CD8-positive, alpha-beta memory T cell (primary cell): ENCODE results near the gene SRRM2. TPM values are rescaled to one million over a fixed set of nuclear protein-coding genes. Genes with fewer than 3 reads are reported as not detected.

ENCODE experiments used
- CTCF ChIA-PET: fragments of 350-600 bp; sonication (Branson Sonifier 250); formaldehyde crosslinking; loops from one replicate; lab custom pipeline; 2021; ENCODE audit warnings: antibody characterized with exemption; lab: Charles Lee
- POLR2A ChIA-PET: fragments of 350-600 bp; sonication (Branson Sonifier 250); formaldehyde crosslinking; loops from one replicate; lab custom pipeline; 2021; ENCODE audit warnings: antibody characterized with exemption; lab: Charles Lee
- DNase-seq, 5 donors: peaks; one replicate each; pipeline versions ENCODE4 v3.0.0 to v3.0.0-alpha.2; 2020 to 2022; ENCODE audit warnings: mixed read lengths in 1 of 5
- H3K27ac ChIP-seq: one replicate; pipeline ENCODE4 v1.7.0; 2013; ENCODE audit warnings: low read depth, mild to moderate bottlenecking, low read length, moderate library complexity
- H3K27me3 ChIP-seq: 2 replicates; pipeline ENCODE4 v1.7.0; 2013; ENCODE audit warnings: low read length, mild to moderate bottlenecking; ENCODE audit not compliant: insufficient read depth, poor library complexity, severe bottlenecking
- H3K36me3 ChIP-seq: 2 replicates; pipeline ENCODE4 v1.7.0; 2013; ENCODE audit warnings: mild to moderate bottlenecking, low read length, moderate library complexity; ENCODE audit not compliant: insufficient read depth
- H3K4me1 ChIP-seq: 2 replicates; pipeline ENCODE4 v1.7.0; 2013; ENCODE audit warnings: mild to moderate bottlenecking, low read length, moderate library complexity; ENCODE audit not compliant: insufficient read depth
- H3K4me3 ChIP-seq: 2 replicates; pipeline ENCODE4 v1.7.0; 2013; ENCODE audit warnings: mild to moderate bottlenecking, low read length
- H3K9me3 ChIP-seq: 2 replicates; pipeline ENCODE4 v1.7.0; 2013; ENCODE audit warnings: mild to moderate bottlenecking, low read length
- H3K27ac Mint-ChIP-seq, 8 donors: one replicate each; pipeline ENCODE4 v1.8.0; 2020 to 2021; ENCODE audit warnings: mixed read lengths in 8 of 8, mild to moderate bottlenecking in 6 of 8, inconsistent platforms in 3 of 8, moderate library complexity in 3 of 8
- H3K27me3 Mint-ChIP-seq, 2 donors: one replicate each; pipeline ENCODE4 v1.8.0; 2020 to 2021; ENCODE audit warnings: mixed read lengths in 2 of 2, mild to moderate bottlenecking in 1 of 2, moderate library complexity in 1 of 2
- H3K36me3 Mint-ChIP-seq, 3 donors: one replicate each; pipeline ENCODE4 v1.8.0; 2020 to 2021; ENCODE audit warnings: mixed read lengths in 3 of 3, inconsistent platforms in 1 of 3, mild to moderate bottlenecking in 1 of 3
- H3K4me1 Mint-ChIP-seq, 3 donors: one replicate each; pipeline ENCODE4 v1.8.0; 2020 to 2021; ENCODE audit warnings: mixed read lengths in 3 of 3, inconsistent platforms in 1 of 3, mild to moderate bottlenecking in 1 of 3
- H3K4me3 Mint-ChIP-seq, 7 donors: one replicate each; pipeline ENCODE4 v1.8.0; 2020 to 2021; ENCODE audit warnings: mixed read lengths in 7 of 7, mild to moderate bottlenecking in 6 of 7, moderate library complexity in 4 of 7, inconsistent platforms in 2 of 7
- H3K9me3 Mint-ChIP-seq, 5 donors: one replicate each; pipeline ENCODE4 v1.8.0; 2020 to 2022; ENCODE audit warnings: mixed read lengths in 5 of 5, mild to moderate bottlenecking in 3 of 5, moderate library complexity in 2 of 5, inconsistent platforms in 1 of 5
- polyA plus RNA-seq: library from polyadenylated mRNA; unstranded; fragments of 300-500 nt; fragmentation: Illumina TruSeq; gene quantifications from one replicate; pipeline ENCODE4 v1.2.3, GENCODE V29; 2021
- total RNA-seq, 2 experiments: library from RNA; stranded (reverse); gene quantifications; one replicate each; pipeline ENCODE4 v1.2.3, GENCODE V29; 2021

SRRM2 gene
- total and polyA plus RNA-seq, 3 experiments from 2014 or later: 130 to 529 (median 517) TPM

DNA sequence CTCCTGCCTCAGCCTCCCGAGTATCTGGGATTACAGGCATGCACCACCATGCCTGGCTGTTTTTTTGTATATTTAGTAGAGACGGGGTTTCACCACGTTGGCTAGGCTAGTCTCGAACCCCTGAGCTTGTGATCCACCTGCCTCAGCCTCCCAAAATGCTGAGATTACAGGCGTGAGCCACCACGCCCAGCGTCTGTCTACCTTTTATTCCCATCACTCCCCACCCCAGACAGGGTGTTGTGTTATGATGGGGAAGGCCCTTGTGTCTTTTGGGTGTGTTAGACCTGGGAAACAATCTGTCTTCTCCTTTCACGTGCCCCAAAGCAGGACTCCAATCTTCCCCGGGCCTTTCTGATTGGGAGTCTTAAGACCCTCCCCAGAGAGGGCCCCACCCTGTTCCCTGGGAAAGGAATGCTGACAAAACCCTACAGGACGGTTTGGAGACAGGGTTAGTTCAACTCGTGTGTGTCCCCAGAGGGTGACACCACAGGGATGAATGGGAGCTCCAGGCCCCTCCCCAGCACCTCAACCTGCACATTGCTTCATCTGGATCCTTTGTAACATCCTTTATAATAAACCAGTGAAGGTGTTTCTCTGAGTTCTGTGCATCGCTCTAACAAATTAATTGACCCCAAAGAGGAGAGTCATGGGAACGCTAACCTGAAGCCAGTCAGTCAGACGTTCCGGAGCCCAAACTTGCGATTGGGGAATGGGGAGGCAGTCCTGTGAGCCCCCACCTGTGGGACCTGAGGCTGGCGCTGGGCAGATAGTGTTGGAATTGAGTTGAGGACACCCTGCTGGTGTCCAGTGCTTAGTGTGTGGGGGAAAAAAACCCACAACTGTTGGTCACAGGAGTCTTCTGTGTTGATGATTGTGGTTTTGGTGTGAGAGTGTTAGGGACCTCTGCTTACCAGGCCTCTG lies 27.8 kb downstream of the SRRM2 start:
- no peaks in the 10 kb centered on the region for H3K27me3 ChIP-seq
- Mint-ChIP-seq H3K27me3 (peaks cover 0 to 1% of the 10 kb centered on the region in 2 donors), H3K27ac (peak overlapping the region in 6 of 8 donors; percentile 79 to 100 (median 87)), H3K4me3 (peak overlapping the region in 6 of 7 donors; percentile 19 to 66 (median 37)), H3K36me3 (peaks cover 0 to 20% (median 0%) of the 10 kb centered on the region in 3 donors), H3K4me1 (peaks cover 24 to 46% (median 25%) of the 10 kb centered on the region in 3 donors), H3K9me3 (no peaks in the 10 kb centered on the region)
- DNase-seq: peak in 1 of 5 donors; percentile 15
- CTCF ChIA-PET: interaction anchor here (1.9 kb wide), 1 partner anchor 147 kb away, joined by 4 read pairs; no protein-coding TSS in a partner anchor
- peaks cover 32% of the 10 kb centered on the region for H3K4me1 ChIP-seq
- POLR2A ChIA-PET: no interaction called here
- H3K27ac ChIP-seq: no peak overlapping the region
- peaks cover under 1% of the 10 kb centered on the region for H3K36me3 ChIP-seq
- no peak overlapping the region for H3K4me3 ChIP-seq
- H3K9me3 ChIP-seq: no peaks in the 10 kb centered on the region

DNA sequence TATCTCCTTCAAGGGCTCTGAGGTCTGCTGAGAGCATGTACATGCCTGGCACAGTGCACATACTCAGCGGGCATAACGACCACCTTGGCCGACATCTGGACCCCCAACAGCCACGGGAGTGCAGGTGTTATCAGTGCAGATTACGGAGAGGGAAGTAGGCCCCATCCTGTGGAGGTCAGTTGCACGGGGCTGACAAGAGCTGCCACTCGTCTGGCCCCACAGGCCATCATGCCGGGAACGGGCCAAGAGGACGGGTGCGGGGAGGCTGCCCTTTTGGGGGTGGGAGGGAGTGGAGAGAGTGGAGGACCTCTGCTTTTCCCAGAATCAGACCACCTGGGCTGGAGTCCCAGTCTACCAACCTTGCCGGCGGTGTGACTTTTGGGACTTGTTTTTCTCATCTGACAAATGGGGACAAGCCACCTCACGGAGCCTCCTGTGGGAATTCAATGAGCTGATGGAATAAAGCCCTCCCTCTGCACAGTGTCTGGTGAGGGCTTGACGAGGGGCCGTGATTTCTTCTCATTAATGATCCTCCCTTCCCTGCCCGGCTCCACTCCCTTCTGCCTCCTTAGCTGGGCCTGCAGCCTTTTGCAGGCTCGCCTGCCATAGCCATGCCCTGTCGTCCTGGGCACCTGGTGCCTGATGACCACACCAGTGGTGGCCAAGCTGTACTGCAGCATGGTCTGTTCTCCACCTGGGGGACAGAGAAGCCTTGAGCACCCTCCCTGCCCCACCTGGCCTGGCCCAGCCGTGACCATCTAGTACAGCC lies 30.3 kb downstream of the SRRM2 start:
- POLR2A ChIA-PET: interaction anchor here (0.5 kb wide), 1 partner anchor 1277 kb away, joined by 4 read pairs; no protein-coding TSS in a partner anchor
- H3K27ac Mint-ChIP-seq: peak overlapping the region in 2 of 8 donors; percentile 21 to 30
- H3K27me3 Mint-ChIP-seq: peaks cover 0 to 2% of the 10 kb centered on the region in 2 donors
- Histone ChIP-seq H3K27me3 (no peaks in the 10 kb centered on the region), H3K27ac (no peak overlapping the region), H3K4me1 (peaks cover 27% of the 10 kb centered on the region), H3K9me3 (no peaks in the 10 kb centered on the region), H3K36me3 (no peaks in the 10 kb centered on the region), H3K4me3 (no peak overlapping the region)
- H3K9me3 Mint-ChIP-seq: no peaks in the 10 kb centered on the region
- peak in 1 of 5 donors; percentile 33 for DNase-seq
- CTCF ChIA-PET: no interaction called here
- H3K4me1 Mint-ChIP-seq: peaks cover 12 to 41% (median 16%) of the 10 kb centered on the region in 3 donors
- peaks cover 0 to 4% (median 0%) of the 10 kb centered on the region in 3 donors for H3K36me3 Mint-ChIP-seq
- H3K4me3 Mint-ChIP-seq: peak overlapping the region in 1 of 7 donors; percentile 54

DNA sequence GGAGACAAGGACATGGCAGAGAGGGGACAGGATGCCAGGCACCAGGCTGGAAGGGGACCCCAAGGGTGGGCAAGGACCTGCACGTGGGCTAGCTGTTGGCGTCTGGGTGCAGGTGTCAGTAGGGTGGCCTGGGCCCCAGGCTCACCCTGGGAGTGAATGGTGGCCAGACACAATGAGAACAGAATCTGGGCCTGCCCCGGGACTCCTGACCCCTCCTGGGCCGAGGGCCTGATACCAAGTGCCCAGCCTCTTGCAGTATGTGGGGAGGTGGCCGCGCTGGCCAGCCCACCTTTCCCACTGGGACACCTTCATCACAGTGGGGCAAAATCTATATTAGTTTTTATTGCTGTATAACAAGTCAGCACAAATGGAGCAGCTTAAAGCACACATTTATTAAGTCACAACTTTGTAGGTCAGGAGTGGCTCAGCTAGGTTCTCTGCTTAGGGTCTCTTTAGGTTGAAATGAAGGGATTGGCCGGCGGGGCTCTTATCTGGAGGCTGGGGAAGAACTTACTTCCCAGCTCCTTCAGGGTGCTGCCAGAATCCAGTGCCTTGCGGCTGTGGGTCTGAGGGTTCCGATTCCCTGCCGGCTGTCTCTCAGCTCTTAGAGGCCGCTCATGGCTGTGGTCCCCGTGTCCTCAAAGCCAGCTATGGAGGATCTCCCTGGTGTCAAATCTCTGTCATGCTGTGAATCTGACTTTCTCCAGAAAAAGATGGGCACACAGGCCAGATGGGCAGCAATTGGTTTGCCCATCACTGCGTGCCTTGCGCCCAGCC lies 31.3 kb downstream of the SRRM2 start:
- peaks cover 0 to 2% of the 10 kb centered on the region in 2 donors for H3K27me3 Mint-ChIP-seq
- ChIA-PET CTCF (interaction anchor here (1.0 kb wide), 1 partner anchor 85 kb away, joined by 6 read pairs; no protein-coding TSS in a partner anchor), POLR2A (no interaction called here)
- no peaks in the 10 kb centered on the region for H3K27me3 ChIP-seq
- H3K9me3 Mint-ChIP-seq: no peaks in the 10 kb centered on the region
- no peak overlapping the region for H3K4me3 ChIP-seq
- peak overlapping the region in 6 of 7 donors; percentile 19 to 78 (median 52) for H3K4me3 Mint-ChIP-seq
- DNase-seq: peak in 1 of 5 donors; percentile 26
- peak overlapping the region in 1 of 8 donors; percentile 30 for H3K27ac Mint-ChIP-seq
- H3K9me3 ChIP-seq: no peaks in the 10 kb centered on the region
- peaks cover 2 to 35% (median 6%) of the 10 kb centered on the region in 3 donors for H3K4me1 Mint-ChIP-seq
- no peaks in the 10 kb centered on the region for H3K36me3 Mint-ChIP-seq
- peaks cover 20% of the 10 kb centered on the region for H3K4me1 ChIP-seq
- H3K36me3 ChIP-seq: no peaks in the 10 kb centered on the region
- H3K27ac ChIP-seq: no peak overlapping the region

DNA sequence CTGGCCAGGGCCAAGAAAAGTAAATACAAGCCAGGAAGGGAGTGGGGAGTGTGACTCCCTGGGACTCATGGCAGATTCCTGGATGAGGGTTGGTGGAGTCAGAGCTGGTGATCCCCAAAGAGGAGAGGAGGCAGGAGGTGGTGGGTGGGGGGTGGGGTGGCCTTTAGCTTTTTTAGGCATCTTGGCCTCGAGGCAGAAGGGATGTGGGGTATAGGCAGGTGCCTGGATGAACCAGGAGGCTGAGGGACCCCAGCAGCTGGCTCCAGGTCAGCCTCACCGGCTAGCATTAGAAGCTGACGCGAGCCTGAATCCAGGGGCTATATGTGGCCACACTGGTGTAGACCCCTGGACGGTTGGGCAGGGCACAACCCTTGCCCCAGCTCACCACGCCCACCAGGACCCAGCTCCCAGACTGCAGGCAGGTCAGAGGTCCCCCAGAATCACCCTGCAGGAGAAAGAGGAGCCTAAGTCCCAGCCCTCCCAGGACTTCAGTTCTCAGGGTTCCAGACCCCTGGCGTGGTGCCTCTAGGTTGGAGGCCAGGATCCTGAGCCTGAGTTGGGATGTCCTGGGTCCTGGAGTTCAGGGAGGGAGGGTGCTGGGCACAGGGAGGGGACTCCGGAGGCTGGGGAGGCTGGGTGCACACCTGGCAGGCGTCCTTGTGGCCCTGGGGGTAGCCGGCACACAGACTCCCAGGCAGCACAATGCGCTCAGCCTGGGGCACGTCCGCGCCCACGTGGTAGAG lies 32.1 kb downstream of the SRRM2 start:
- Mint-ChIP-seq H3K27me3 (peaks cover 2 to 5% of the 10 kb centered on the region in 2 donors), H3K27ac (peak overlapping the region in 5 of 8 donors; percentile 11 to 77 (median 71)), H3K4me3 (peak overlapping the region; percentile 79 to 96 (median 84)), H3K9me3 (no peaks in the 10 kb centered on the region), H3K36me3 (no peaks in the 10 kb centered on the region), H3K4me1 (peaks cover 0 to 28% (median 5%) of the 10 kb centered on the region in 3 donors)
- no peak overlapping the region for H3K27ac ChIP-seq
- ChIA-PET POLR2A (no interaction called here), CTCF (interaction anchor here (1.0 to 1.1 kb wide), 3 partner anchors 12 to 84 kb away, joined by 3 to 6 read pairs (median 4); no protein-coding TSS in a partner anchor)
- H3K9me3 ChIP-seq: no peaks in the 10 kb centered on the region
- no peaks in the 10 kb centered on the region for H3K36me3 ChIP-seq
- peak in 1 of 5 donors; percentile 39 for DNase-seq
- peaks cover 12% of the 10 kb centered on the region for H3K4me1 ChIP-seq
- H3K4me3 ChIP-seq: peak overlapping the region; percentile 53
- H3K27me3 ChIP-seq: no peaks in the 10 kb centered on the region

DNA sequence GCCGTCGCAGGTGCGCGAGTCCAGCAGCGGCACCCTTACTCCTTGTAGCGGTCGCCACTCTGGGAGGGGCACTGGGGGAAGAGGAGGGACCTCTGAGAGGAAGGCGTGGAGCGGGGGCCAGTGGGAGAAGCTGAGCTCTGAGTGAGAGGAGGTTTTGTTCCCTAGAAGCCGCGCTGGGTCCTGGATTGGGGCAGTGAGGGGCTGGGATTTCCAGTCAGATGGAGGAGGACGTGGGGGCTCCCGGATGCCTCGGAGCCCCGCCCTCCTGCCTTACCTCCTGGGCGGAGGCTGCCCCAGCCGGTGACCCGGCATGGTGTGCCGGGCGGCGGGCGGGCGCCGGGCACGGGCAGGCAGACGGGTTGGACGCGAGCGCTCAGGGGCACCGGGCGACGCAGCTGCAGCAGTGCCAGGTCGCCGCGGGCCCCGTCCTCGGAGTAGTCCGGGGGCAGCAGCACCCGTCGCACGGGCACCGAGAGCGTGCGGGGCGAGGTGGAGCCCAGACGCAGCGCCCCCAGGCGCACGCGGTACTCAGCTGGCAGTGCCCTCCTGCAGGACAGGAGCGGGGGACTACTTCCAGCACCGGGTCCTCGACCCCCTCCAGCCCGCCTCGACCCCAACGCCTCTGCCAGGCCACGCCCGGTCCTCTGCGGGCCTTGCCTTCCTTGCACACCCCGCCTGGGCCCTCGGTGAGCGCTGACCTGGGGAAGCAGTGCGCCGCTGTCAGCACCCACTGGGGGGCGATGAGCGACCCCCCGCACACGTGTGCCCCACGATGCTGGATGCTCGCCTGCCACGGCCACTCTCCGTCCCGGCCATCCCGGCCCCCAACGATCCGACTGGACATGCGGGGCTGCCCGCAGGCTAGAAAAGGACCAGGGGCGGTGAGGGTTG lies 32.9 kb downstream of the SRRM2 start:
- no peaks in the 10 kb centered on the region for H3K36me3 ChIP-seq
- H3K4me1 ChIP-seq: peaks cover 12% of the 10 kb centered on the region
- peak overlapping the region in 6 of 8 donors; percentile 11 to 77 (median 64) for H3K27ac Mint-ChIP-seq
- ChIA-PET POLR2A (interaction anchor here (0.6 kb wide), 1 partner anchor 13 kb away, joined by 4 read pairs; no protein-coding TSS in a partner anchor), CTCF (interaction anchor here (1.0 to 1.1 kb wide), 2 partner anchors 11 to 53 kb away, joined by 3 to 4 read pairs; no protein-coding TSS in a partner anchor)
- no peaks in the 10 kb centered on the region for H3K9me3 Mint-ChIP-seq
- no peaks in the 10 kb centered on the region for H3K27me3 ChIP-seq
- no peak overlapping the region for H3K27ac ChIP-seq
- H3K4me3 Mint-ChIP-seq: peak overlapping the region; percentile 79 to 96 (median 84)
- H3K4me1 Mint-ChIP-seq: peaks cover 0 to 21% (median 5%) of the 10 kb centered on the region in 3 donors
- DNase-seq: peak; percentile 6 to 61 (median 33)
- H3K9me3 ChIP-seq: no peaks in the 10 kb centered on the region
- H3K4me3 ChIP-seq: peak overlapping the region; percentile 53
- H3K36me3 Mint-ChIP-seq: no peaks in the 10 kb centered on the region
- peaks cover 8 to 9% of the 10 kb centered on the region in 2 donors for H3K27me3 Mint-ChIP-seq

DNA sequence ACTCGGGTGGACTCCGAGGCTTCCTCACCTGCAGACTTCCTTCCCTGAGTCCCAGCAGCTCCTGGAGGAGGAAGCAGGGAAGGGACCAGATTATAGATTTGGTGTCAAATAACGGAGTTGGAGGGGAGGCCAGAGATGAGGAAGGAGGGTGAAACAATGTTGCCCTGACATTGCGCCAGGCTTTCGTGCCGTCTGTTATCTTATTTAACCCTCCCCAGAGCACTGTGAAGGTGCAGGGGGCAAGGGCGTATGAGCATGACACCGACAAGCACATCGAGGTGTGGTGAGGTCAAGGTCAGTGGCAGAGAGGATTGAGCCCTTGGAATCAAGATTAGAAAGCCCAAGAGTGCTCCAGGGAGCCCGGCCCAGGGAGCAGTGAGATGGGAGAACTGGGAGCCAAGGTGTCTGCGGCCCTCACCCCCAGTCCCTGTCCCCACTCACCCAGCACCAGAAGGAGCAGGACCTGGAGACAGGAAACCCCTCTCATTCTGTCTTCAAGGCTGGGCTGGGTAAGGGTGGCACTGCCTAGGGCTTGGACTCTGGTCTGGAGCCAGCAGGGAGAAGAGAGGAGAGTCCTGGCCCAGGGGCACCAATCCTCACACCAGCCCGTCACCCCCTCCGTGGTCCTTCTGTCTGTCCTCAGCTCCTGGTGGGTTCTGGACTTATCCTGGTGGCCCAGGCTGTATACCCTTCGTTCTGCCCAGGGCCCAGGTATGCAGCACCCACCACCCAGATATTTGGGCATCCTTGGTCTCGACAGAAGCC lies 33.8 kb downstream of the SRRM2 start:
- ChIA-PET POLR2A (interaction anchor here (0.6 kb wide), 1 partner anchor 14 kb away, joined by 4 read pairs; no protein-coding TSS in a partner anchor), CTCF (no interaction called here)
- no peak overlapping the region for H3K27ac ChIP-seq
- no peak overlapping the region for H3K27ac Mint-ChIP-seq
- H3K36me3 Mint-ChIP-seq: no peaks in the 10 kb centered on the region
- H3K4me3 ChIP-seq: peak overlapping the region; percentile 53
- peaks cover 0 to 21% (median 5%) of the 10 kb centered on the region in 3 donors for H3K4me1 Mint-ChIP-seq
- no peaks in the 10 kb centered on the region for H3K27me3 ChIP-seq
- DNase-seq: peak in 1 of 5 donors; percentile 32
- no peaks in the 10 kb centered on the region for H3K9me3 Mint-ChIP-seq
- H3K4me3 Mint-ChIP-seq: peak overlapping the region in 6 of 7 donors; percentile 23 to 72 (median 54)
- no peaks in the 10 kb centered on the region for H3K9me3 ChIP-seq
- no peaks in the 10 kb centered on the region for H3K36me3 ChIP-seq
- H3K27me3 Mint-ChIP-seq: peaks cover 10 to 17% of the 10 kb centered on the region in 2 donors
- peaks cover 12% of the 10 kb centered on the region for H3K4me1 ChIP-seq
